DOHH2 (cell line): ENCODE data around the gene RNF17.

ENCODE experiments used
- CTCF ChIP-seq: fragments of 200-600 bp; sonication (generic); IDR thresholded peaks from one replicate; pipeline ENCODE4 v1.5.1; 2014; ENCODE audit warnings: antibody characterized with exemption, mild to moderate bottlenecking, low read depth, low read length; ENCODE audit not compliant: poor library complexity, severe bottlenecking
- EZH2phosphoT487 ChIP-seq: fragments of 200-600 bp; sonication (generic); IDR thresholded peaks from 2 replicates; pipeline ENCODE4 v1.6.1; 2017; ENCODE audit warnings: borderline replicate concordance, mild to moderate bottlenecking, antibody characterized with exemption, low read length, moderate library complexity, mixed read lengths

- TF ChIP-seq CTCF (no peak), EZH2phosphoT487 (no peak)
These were observed 19.7 kb upstream of the RNF17 start for GRCh38 chr13:24744247-24744646.
